Immature natural killer cell (primary cell): ENCODE measurements around the gene VAMP2. TPM values are rescaled to one million over a fixed set of nuclear protein-coding genes. Genes with fewer than 3 reads are reported as not detected.

Source experiments
- DNase-seq, 3 donors: peaks; one replicate each; pipeline ENCODE4 v3.0.0; 2022; ENCODE audit warnings: mixed read lengths in 1 of 3
- H3K27ac Mint-ChIP-seq, 6 donors: one replicate each; pipeline ENCODE4 v1.8.0; 2020; ENCODE audit warnings: mixed read lengths in 6 of 6, mild to moderate bottlenecking in 5 of 6, inconsistent platforms in 4 of 6, moderate library complexity in 3 of 6
- H3K27me3 Mint-ChIP-seq, 3 donors: one replicate each; pipeline ENCODE4 v1.8.0; 2020 to 2021; ENCODE audit warnings: low read depth in 3 of 3, mild to moderate bottlenecking in 3 of 3, mixed read lengths in 3 of 3, moderate library complexity in 3 of 3, inconsistent platforms in 1 of 3
- H3K36me3 Mint-ChIP-seq, 3 donors: one replicate each; pipeline ENCODE4 v1.8.0; 2020; ENCODE audit warnings: mixed read lengths in 3 of 3, inconsistent platforms in 2 of 3, mild to moderate bottlenecking in 2 of 3
- H3K4me1 Mint-ChIP-seq, 2 donors: one replicate each; pipeline ENCODE4 v1.8.0; 2020; ENCODE audit warnings: inconsistent platforms in 2 of 2, mild to moderate bottlenecking in 2 of 2, mixed read lengths in 2 of 2, moderate library complexity in 1 of 2
- H3K4me3 Mint-ChIP-seq, 5 donors: one replicate each; pipeline ENCODE4 v1.8.0; 2020; ENCODE audit warnings: mild to moderate bottlenecking in 5 of 5, mixed read lengths in 5 of 5, inconsistent platforms in 3 of 5, moderate library complexity in 3 of 5
- H3K9me3 Mint-ChIP-seq, 6 donors: one replicate each; pipeline ENCODE4 v1.8.0; 2020; ENCODE audit warnings: mild to moderate bottlenecking in 6 of 6, mixed read lengths in 6 of 6, inconsistent platforms in 4 of 6, moderate library complexity in 3 of 6
- polyA plus RNA-seq, 3 donors: library from polyadenylated mRNA; unstranded; fragments of 300-500 nt; fragmentation: Illumina TruSeq; gene quantifications; one replicate each; pipeline ENCODE4 v1.2.3, GENCODE V29; 2021

Gene VAMP2
- polyA plus RNA-seq, 3 donors from 2014 or later: 33.6 to 93.6 (median 39.5) TPM

GRCh38 chr17:8156246-8156992 lies 6.3 kb downstream of the VAMP2 start:
- Mint-ChIP-seq H3K4me3 (no peak overlapping the region), H3K27ac (no peak overlapping the region), H3K9me3 (peaks cover 0 to 2% (median 0%) of the 10 kb centered on the region in 6 donors), H3K36me3 (peaks cover 0 to 13% (median 9%) of the 10 kb centered on the region in 3 donors), H3K4me1 (peaks cover 33 to 50% of the 10 kb centered on the region in 2 donors), H3K27me3 (peaks cover 21 to 39% (median 28%) of the 10 kb centered on the region in 3 donors)
- peak; percentile 100 for DNase-seq

- Mint-ChIP-seq H3K4me3 (no peak overlapping the region), H3K27me3 (peaks cover 26 to 40% (median 33%) of the 10 kb centered on the region in 3 donors), H3K27ac (no peak overlapping the region), H3K9me3 (peaks cover 0 to 4% (median 0%) of the 10 kb centered on the region in 6 donors), H3K4me1 (peaks cover 28 to 48% of the 10 kb centered on the region in 2 donors), H3K36me3 (peaks cover 0 to 13% (median 9%) of the 10 kb centered on the region in 3 donors)
- DNase-seq: no peak
Observed at GRCh38 chr17:8155996-8156245, 6.8 kb downstream of the VAMP2 start.

GRCh38 chr17:8155231-8155995 lies 7.3 kb downstream of the VAMP2 start:
- H3K4me3 Mint-ChIP-seq: no peak overlapping the region
- peaks cover 23 to 47% of the 10 kb centered on the region in 2 donors for H3K4me1 Mint-ChIP-seq
- no peak for DNase-seq
- H3K9me3 Mint-ChIP-seq: peaks cover 0 to 4% (median 0%) of the 10 kb centered on the region in 6 donors
- H3K36me3 Mint-ChIP-seq: peaks cover 0 to 9% (median 9%) of the 10 kb centered on the region in 3 donors
- no peak overlapping the region for H3K27ac Mint-ChIP-seq
- H3K27me3 Mint-ChIP-seq: peaks cover 29 to 44% (median 33%) of the 10 kb centered on the region in 3 donors

- Mint-ChIP-seq H3K9me3 (peaks cover 0 to 4% (median 0%) of the 10 kb centered on the region in 6 donors), H3K4me3 (peak overlapping the region in 1 of 5 donors; percentile 97), H3K27ac (no peak overlapping the region), H3K27me3 (peaks cover 36 to 43% (median 41%) of the 10 kb centered on the region in 3 donors), H3K36me3 (peaks cover 0 to 6% (median 4%) of the 10 kb centered on the region in 3 donors), H3K4me1 (peaks cover 19 to 46% of the 10 kb centered on the region in 2 donors)
- DNase-seq: no peak
Observed at GRCh38 chr17:8154608-8155155, 8.1 kb downstream of the VAMP2 start.

GRCh38 chr17:8153957-8154607 lies 8.7 kb downstream of the VAMP2 start:
- H3K4me3 Mint-ChIP-seq: peak overlapping the region in 1 of 5 donors; percentile 97

GRCh38 chr17:8153525-8153956 lies 9.2 kb downstream of the VAMP2 start:
- peaks cover 0 to 5% (median 2%) of the 10 kb centered on the region in 3 donors for H3K36me3 Mint-ChIP-seq
- H3K27ac Mint-ChIP-seq: peak overlapping the region in 2 of 6 donors; percentile 87 to 95
- peaks cover 0 to 4% (median 0%) of the 10 kb centered on the region in 6 donors for H3K9me3 Mint-ChIP-seq
- peaks cover 13 to 44% of the 10 kb centered on the region in 2 donors for H3K4me1 Mint-ChIP-seq
- DNase-seq: no peak
- H3K27me3 Mint-ChIP-seq: peaks cover 43 to 47% (median 46%) of the 10 kb centered on the region in 3 donors
- peak overlapping the region; percentile 10 to 97 (median 90) for H3K4me3 Mint-ChIP-seq

More at GRCh38 chr17:8153957-8154607, 8.7 kb downstream of the VAMP2 start:
- DNase-seq: peak; percentile 88 to 93 (median 91)
- Mint-ChIP-seq H3K27ac (no peak overlapping the region), H3K9me3 (peaks cover 0 to 4% (median 0%) of the 10 kb centered on the region in 6 donors), H3K36me3 (peaks cover 0 to 7% (median 6%) of the 10 kb centered on the region in 3 donors), H3K27me3 (peaks cover 41 to 49% (median 42%) of the 10 kb centered on the region in 3 donors), H3K4me1 (peaks cover 18 to 49% of the 10 kb centered on the region in 2 donors)

GRCh38 chr17:8153031-8153451 lies 9.7 kb downstream of the VAMP2 start:
- peak overlapping the region in 2 of 6 donors; percentile 87 to 95 for H3K27ac Mint-ChIP-seq
- H3K27me3 Mint-ChIP-seq: peaks cover 44 to 48% (median 48%) of the 10 kb centered on the region in 3 donors
- H3K9me3 Mint-ChIP-seq: peaks cover 0 to 4% (median 0%) of the 10 kb centered on the region in 6 donors
- peak overlapping the region; percentile 85 to 97 (median 90) for H3K4me3 Mint-ChIP-seq
- H3K4me1 Mint-ChIP-seq: peaks cover 9 to 39% of the 10 kb centered on the region in 2 donors
- no peak for DNase-seq
- peaks cover 0 to 8% (median 0%) of the 10 kb centered on the region in 3 donors for H3K36me3 Mint-ChIP-seq

GRCh38 chr17:8152112-8152775 lies 10.5 kb downstream of the VAMP2 start, which contains the start of gene PER1:
TSS of gene PER1 (minus strand) at chr17:8152404. CDS start at chr17:8150706, 1,698 bp downstream.
- peaks cover 0 to 12% (median 4%) of the 10 kb centered on the region in 3 donors for H3K36me3 Mint-ChIP-seq
- peak within 1 kb of the TSS; percentile 85 to 97 (median 90) for H3K4me3 Mint-ChIP-seq
- H3K27me3 Mint-ChIP-seq: peaks cover 47 to 50% (median 50%) of the 10 kb centered on the region in 3 donors
- H3K9me3 Mint-ChIP-seq: peaks cover 0 to 4% (median 0%) of the 10 kb centered on the region in 6 donors
- DNase-seq: peak; percentile 81 to 83 (median 82)
- peaks cover 9 to 38% of the 10 kb centered on the region in 2 donors for H3K4me1 Mint-ChIP-seq
- peak within 1 kb of the TSS in 2 of 6 donors; percentile 90 to 95 for H3K27ac Mint-ChIP-seq

- peaks cover 4 to 16% (median 7%) of the 10 kb centered on the region in 3 donors for H3K36me3 Mint-ChIP-seq
- peaks cover 9 to 40% of the 10 kb centered on the region in 2 donors for H3K4me1 Mint-ChIP-seq
- H3K4me3 Mint-ChIP-seq: peak overlapping the region; percentile 85 to 97 (median 90)
- peak in 1 of 3 donors; percentile 50 for DNase-seq
- peak overlapping the region in 2 of 6 donors; percentile 90 to 92 for H3K27ac Mint-ChIP-seq
- peaks cover 49 to 55% (median 50%) of the 10 kb centered on the region in 3 donors for H3K27me3 Mint-ChIP-seq
- H3K9me3 Mint-ChIP-seq: peaks cover 0 to 4% (median 0%) of the 10 kb centered on the region in 6 donors
Observed at GRCh38 chr17:8151641-8152111, 11.1 kb downstream of the VAMP2 start.

- peak; percentile 94 to 95 (median 95) for DNase-seq
- peaks cover 9 to 40% of the 10 kb centered on the region in 2 donors for H3K4me1 Mint-ChIP-seq
- peak overlapping the region; percentile 85 to 97 (median 90) for H3K4me3 Mint-ChIP-seq
- peak overlapping the region in 3 of 6 donors; percentile 88 to 92 (median 90) for H3K27ac Mint-ChIP-seq
- H3K27me3 Mint-ChIP-seq: peaks cover 54 to 58% (median 54%) of the 10 kb centered on the region in 3 donors
- peaks cover 0 to 4% (median 0%) of the 10 kb centered on the region in 6 donors for H3K9me3 Mint-ChIP-seq
- H3K36me3 Mint-ChIP-seq: peaks cover 4 to 21% (median 12%) of the 10 kb centered on the region in 3 donors
Observed at GRCh38 chr17:8151120-8151640, 11.6 kb downstream of the VAMP2 start.

- peaks cover 0 to 4% (median 0%) of the 10 kb centered on the region in 6 donors for H3K9me3 Mint-ChIP-seq
- H3K4me3 Mint-ChIP-seq: peak overlapping the region; percentile 85 to 97 (median 90)
- peaks cover 9 to 40% of the 10 kb centered on the region in 2 donors for H3K4me1 Mint-ChIP-seq
- no peak for DNase-seq
- H3K27ac Mint-ChIP-seq: peak overlapping the region; percentile 49 to 92 (median 63)
- peaks cover 4 to 25% (median 12%) of the 10 kb centered on the region in 3 donors for H3K36me3 Mint-ChIP-seq
- peaks cover 54 to 58% (median 56%) of the 10 kb centered on the region in 3 donors for H3K27me3 Mint-ChIP-seq
Observed at GRCh38 chr17:8150194-8151119, 12.3 kb downstream of the VAMP2 start.
